GM21619 (cell line): ENCODE data around the gene ERBB4.

Source experiments
- ATAC-seq: cut with Tn5 transposase; IDR thresholded peaks from one replicate; pipeline ENCODE4 v1.9.1; 2021; ENCODE audit not compliant: unreplicated experiment

Gene ERBB4

DNA sequence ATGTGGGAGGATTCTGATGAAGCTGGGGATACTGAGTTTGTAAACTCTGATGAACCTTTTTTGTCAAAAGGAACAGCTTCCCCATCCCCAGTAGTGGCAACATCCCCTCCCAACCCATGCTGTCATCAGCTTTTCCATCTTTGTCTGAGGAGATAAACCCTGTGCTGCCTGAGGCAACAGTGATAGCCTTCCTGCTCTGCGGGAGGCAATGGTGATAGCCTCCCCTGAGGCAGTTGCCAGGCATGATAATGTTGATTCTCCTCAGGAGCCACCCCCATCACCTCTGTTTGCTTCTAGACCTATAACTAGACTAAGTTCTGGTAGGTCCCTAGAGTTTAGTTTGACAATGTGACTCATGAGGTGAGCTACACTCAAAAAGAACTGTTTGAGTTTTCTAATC lies 97.5 kb downstream of the ERBB4 start:
- ATAC-seq, result no peak

GRCh38 chr2:212428681-212429478 lies 109.7 kb downstream of the ERBB4 start:
- no peak for ATAC-seq

DNA sequence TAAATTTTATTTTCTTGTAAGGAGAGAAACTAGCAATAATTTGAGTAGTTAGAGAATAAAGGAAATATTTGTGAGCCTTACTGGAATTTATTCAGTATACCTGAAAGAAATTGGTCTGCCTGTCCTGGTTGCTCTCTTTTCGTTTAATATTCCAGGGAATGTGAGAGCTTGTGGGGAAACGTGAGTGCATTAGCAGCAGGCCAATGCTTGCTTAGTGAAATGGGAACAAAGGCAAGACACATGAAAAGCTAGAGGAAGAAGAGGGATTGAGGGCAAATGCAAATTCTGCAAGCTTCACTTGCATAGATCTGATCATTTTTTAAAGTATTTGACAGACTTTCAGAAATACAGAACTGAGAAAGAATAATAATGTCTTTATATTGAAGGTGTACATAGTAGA lies 111.0 kb downstream of the ERBB4 start:
- no peak for ATAC-seq

GRCh38 chr2:212426637-212427412 lies 111.8 kb downstream of the ERBB4 start:
- no peak for ATAC-seq

- no peak for ATAC-seq
Observed at GRCh38 chr2:212424082-212424481, 114.5 kb downstream of the ERBB4 start.

DNA sequence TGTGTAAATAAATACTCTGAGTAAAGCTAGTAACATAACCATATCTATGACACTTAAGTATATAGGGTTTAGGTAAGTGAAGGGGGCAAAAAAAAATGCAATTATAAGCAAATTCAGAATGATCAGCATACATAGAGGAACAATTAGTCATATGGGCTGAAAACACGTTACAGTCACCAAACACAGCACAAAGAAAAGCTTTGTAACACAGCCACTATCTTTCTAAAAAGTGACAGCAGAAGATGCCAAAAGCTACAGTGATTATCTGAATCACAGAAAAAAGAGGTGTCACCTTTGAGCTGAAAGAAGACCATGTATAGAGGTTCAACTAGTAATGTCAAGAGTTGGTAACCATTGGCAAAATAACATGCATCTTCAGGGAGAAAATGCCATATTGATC lies 115.5 kb downstream of the ERBB4 start:
- ATAC-seq, result no peak

GRCh38 chr2:212421556-212422334 lies 116.9 kb downstream of the ERBB4 start:
- no peak for ATAC-seq

- no peak for ATAC-seq
Observed at GRCh38 chr2:212416086-212416485, 122.5 kb downstream of the ERBB4 start.

DNA sequence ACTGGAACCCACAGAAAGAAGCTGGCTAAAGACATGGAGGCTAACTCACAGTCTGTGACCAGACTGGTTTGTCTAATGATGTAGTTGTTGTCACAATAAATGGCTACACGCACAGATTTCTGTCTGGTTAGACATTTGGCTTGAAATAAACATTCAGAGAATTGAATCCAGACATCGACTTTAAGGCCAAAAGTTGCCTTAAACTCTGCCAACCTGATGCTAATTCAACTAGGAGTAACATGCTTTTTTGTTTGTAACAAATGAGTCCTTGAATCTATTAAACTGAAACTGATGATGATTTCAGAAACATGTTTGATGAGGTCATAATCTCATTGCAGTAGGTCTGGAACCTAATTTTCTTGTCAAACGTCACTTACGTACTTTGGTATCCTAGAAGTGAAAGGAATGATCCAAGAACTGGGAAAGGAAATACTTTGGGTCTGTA lies 123.8 kb downstream of the ERBB4 start:
- ATAC-seq, result no peak

DNA sequence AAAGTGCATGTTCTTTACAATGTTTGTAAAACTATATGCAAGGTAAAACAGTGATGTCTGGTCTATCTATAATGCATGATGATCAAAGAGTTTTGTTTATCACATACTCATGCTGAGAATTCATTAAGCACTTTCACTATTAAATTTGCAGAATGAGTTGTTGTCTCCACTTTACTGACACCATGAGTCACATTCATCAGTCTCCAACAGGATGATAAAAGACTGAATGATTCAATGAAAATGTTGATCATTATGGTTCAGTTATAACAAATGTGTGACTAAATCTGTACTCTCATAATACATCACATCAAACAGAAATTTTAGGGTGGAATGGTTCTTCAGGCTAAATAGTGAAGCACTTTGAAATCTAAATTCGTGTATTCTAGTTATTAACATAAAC lies 129.0 kb downstream of the ERBB4 start:
- ATAC-seq, result no peak

DNA sequence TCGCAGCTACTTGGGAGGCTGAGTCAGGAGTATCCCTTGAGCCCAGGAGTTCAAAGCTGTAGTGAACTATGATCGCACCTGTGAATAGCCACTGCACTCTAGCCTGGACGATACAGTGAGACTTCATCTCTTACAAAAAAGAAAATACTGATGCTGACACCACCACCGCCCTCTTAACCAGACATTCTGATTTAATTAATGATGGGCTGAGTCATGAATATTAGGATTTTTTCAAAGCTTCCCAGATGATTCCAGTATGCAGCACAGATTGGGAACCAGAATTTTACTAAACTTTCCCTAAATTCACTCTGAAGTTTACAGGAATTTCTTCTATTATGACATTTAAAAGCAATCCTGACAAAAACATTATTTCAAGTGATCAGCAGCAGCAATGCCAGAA lies 130.1 kb downstream of the ERBB4 start:
- no peak for ATAC-seq

- no peak for ATAC-seq
Observed at GRCh38 chr2:212406716-212407115, 131.9 kb downstream of the ERBB4 start.

DNA sequence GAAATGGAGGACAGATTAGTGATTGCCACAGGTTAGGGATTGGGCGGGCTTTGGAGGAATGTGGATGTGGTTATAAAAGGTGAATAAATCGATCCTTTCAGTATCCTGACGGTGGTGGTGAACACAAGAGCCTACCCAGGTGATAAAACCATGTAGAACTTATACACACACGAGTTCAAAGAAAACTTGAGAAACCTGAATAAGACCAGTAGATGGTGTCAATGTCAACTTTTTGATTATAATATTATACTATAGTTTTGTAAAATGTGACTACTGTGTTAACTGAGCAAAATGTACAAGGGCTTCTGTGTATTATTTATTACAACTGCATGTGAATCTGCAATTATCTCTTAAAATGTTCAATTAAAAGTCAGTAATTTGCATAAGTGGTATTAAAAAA lies 136.3 kb downstream of the ERBB4 start:
- no peak for ATAC-seq

DNA sequence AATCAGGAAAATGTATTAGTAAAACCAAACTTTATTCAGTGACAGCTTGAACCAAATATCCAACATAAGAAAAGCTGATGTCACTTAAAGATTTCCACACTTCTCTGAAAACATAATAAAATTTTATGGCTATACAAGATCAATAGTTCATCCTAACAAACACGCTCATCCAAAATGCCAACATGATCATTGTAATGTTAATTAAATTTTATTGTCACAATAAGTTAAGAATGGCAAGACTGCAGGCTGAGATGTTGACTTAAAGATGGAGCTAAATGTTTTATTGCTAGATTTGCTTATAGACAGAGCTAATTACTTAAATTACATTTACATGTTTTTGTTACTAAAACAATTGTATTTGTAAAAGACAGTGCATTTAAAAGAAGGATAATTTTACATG lies 140.3 kb downstream of the ERBB4 start:
- ATAC-seq, result no peak

GRCh38 chr2:212392544-212392943 lies 146.1 kb downstream of the ERBB4 start:
- ATAC-seq, result no peak

GRCh38 chr2:212392043-212392442 lies 146.6 kb downstream of the ERBB4 start:
- ATAC-seq, result no peak

GRCh38 chr2:212387146-212387545 lies 151.5 kb downstream of the ERBB4 start:
- ATAC-seq, result no peak

DNA sequence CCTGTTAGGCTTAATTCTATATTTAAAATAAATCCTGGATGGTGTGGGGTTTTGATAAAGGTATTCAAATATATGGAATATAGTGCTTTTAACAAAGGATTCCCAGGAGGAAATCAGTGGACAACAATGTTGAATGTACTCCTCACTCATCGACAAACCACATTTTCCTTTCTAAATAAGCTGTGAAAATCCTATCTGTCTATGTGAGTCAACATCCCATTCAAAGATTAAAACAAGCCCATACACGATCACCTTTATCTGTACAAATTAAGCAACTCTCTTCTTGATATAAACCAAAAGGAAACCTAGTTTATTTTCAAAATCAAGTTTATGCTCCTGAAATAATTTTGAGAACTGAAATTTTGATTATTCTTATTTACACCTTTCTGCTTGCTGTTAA lies 153.4 kb downstream of the ERBB4 start:
- no peak for ATAC-seq

GRCh38 chr2:212384027-212384426 lies 154.6 kb downstream of the ERBB4 start:
- ATAC-seq, result no peak

GRCh38 chr2:212381428-212382102 lies 157.0 kb downstream of the ERBB4 start:
- ATAC-seq, result no peak

DNA sequence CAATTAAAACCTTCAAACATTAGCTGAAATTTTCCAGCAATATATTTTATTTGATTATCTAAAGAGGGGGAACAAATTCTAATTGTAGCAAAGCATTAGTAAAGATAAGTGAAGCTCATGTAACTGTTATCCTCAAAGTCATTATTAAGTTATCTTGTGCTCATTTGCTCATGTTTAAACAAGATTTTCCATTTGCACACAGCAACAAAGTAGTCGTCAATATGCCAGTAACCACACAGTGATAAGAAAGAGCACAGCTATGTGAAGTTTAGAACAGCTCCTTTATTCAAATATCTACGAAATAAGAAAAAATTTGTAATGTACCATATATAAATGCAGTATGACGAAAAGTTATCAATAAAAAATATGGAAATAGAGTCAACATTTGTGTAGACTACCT lies 159.5 kb downstream of the ERBB4 start:
- no peak for ATAC-seq
